SIG-M5 treated with dmso at 0.1 percent for 504 hours (cell line): Measurements from ENCODE around the gene PCDHB1.

Source experiments
- DNase-seq: peaks from one replicate; lab custom pipeline; 2025; ENCODE audit not compliant: unreplicated experiment; lab: John Stamatoyannopoulos, UW

PCDHB1 gene

GRCh38 chr5:141050622-141051520 is at the start of gene PCDHB1:
PCDHB1 (plus strand) TSS chr5:141051374; CDS start chr5:141051471, 97 bp downstream.
- no peak for DNase-seq

DNA sequence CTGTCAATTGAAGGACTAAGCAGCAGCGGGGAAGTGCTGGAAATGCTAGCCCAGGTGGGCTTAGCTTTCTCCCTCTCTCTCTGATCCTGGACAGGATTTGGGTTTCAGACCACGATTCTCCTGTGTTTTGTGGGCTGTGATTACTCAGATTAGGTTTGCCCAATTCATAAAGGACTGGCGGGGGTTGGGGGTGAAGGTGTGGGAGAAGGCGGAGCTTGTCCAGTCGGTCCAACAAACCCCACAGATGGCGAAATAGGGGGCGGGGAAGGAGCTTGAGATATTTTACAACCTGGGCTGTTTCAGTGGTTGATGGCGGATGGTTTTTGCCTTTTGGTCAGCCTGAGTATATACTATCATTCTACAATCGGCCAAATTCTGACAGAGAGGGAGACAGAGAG is 49.7 kb upstream of the PCDHB1 start:
- no peak for DNase-seq

- DNase-seq, result no peak
Measured at GRCh38 chr5:141001844-141002604, 49.1 kb upstream of the PCDHB1 start.

DNA sequence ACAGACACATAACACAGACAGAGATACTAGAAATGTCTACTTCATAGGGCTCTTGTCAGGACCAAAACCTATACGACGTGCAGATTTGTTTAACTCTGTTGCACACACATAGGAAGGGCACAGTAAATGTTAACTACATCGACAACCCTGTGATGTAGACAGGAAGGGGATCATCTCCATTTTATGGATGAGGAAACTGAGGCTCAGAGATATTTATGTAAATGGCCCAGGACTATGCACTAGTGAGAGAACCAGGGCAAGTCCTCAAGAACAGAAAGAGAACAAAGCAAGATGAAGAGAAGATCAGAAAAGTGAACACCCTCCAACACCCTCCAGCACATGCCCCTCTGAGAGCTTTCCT is 48.6 kb upstream of the PCDHB1 start:
- no peak for DNase-seq

GRCh38 chr5:141003031-141003430 is 48.1 kb upstream of the PCDHB1 start:
- no peak for DNase-seq

DNA sequence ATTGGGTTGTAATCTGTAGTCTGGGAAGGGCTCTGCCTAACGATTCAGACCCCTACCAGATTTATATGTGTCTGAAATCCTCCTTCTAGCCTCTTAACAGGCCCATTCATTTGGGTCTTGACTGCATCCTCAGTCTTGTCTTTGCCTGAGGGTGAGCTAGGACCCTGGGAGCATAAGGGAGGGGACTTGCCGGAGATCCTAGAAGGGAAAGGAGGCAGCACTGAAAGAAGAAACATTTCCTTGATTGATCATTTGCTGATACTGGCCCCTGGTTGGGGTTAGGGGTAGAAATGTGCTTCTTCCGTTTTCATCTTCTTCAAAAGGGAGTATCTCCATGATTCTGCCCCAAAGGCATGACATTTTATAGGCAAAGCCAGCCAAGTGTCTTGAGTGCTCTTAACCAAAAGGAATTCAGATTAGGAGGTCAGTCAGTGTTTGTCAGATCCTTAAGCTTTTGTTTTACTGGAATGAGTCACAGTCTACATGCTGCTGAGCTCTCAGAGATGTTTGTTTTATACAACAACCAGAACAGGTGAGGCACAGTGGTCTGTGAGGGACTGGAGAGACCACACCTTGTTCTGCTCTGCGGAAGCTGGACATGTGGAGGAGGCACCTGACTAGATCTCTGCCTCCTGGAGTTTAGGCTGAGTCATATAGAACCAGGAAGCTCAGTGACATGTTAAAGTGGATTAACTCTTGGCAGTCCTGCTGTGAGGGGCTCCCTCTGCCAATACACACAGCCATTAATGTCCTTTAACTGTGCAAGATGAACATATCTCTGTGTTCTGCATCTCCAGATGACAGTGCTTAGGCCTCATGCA is 47.2 kb upstream of the PCDHB1 start:
- DNase-seq, result peak; percentile 50

- no peak for DNase-seq
Measured at GRCh38 chr5:141007791-141008190, 43.4 kb upstream of the PCDHB1 start.

DNA sequence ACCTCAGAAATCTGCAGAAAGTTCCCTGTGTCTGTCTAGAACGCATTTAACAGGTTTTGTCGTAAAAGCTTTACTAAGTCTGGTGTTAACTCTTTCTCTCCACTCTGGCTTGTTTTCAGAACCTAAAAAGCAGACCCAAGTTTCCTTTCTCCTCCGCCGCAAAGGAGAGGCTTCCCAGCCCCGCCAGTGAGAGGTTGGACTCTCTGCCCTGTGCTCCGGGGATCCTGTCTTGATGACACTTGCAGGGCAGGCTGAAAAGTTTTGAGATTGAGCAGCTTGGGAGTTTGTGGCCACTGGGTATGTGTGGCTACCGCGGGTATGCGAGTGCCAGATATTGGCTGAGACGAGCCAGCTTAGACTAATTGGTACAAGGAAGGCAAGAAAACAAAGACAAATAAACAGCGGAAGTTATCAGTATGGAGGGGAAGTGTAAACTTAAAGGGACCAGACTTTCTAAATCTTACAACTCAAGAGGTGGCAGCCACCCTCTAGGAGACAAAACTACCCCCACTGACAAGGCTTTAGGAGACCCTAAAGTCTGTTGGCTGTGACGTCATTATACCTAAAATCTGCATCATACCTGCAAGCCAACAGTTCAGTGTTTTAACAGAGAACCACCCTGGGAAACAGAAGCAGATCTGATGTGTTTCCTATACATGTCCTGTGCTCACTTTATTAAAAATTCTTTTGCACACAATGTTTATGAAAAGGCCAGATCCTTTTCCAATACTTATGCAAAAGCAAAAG is 41.0 kb upstream of the PCDHB1 start:
- DNase-seq, result no peak

GRCh38 chr5:141017943-141018342 is 33.2 kb upstream of the PCDHB1 start:
- DNase-seq, result no peak

DNA sequence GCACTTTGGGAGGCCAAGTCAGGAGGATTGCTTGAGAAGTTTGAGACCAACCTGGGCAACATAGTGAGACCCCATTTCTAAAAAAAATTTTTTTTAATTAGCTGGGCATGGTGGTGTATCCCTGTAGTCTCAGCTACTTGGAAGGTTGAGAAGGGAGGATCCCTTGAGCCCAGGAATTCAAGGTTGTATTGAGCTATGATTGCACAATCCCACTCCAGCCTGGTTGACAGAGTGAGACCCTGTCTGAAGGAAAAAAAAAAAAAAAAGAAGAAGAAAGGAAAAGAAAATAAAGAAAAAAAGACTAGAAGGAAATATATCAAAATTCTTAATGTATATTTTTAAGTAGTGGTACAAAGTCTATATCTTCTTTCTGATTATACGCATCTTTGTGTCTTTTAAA is 28.8 kb upstream of the PCDHB1 start:
- no peak for DNase-seq

DNA sequence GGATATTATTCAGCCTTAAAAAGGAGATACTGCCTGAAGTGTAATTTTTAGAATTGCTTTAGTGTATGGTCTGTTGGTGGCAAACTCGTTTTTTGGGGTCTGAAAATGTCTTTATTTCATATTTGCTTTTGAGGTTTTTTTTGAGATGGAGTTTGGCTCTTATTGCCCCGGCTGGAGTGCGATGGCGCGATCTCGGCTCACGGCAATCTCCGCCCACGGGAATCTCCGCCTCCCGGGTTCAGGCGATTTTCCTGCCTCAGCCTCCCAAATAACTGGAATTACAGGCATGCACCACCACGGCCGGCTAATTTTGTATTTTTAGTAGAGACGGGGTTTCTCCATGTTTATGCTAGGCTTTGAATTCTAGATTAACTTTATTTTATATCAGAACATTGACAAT is 20.2 kb upstream of the PCDHB1 start:
- no peak for DNase-seq

- no peak for DNase-seq
Measured at GRCh38 chr5:141032626-141033025, 18.5 kb upstream of the PCDHB1 start.

DNA sequence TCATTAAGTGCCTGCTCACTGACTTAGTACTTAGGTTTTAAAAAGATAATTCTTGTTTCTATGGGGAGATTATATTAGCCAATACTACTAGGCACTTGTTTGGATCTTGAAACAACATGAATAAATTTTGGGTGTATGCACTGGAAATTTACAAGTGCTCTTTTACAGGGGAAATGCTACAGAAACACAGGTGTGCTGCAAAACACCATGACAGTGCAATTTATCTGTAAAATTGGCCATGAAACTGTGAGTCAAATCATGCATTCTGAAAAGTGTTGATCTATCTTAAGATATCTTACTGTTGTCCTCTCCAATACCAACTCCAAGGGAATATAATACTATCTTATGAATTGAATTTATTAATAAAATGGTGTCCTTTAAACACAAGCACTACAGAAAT is 12.1 kb upstream of the PCDHB1 start:
- no peak for DNase-seq

DNA sequence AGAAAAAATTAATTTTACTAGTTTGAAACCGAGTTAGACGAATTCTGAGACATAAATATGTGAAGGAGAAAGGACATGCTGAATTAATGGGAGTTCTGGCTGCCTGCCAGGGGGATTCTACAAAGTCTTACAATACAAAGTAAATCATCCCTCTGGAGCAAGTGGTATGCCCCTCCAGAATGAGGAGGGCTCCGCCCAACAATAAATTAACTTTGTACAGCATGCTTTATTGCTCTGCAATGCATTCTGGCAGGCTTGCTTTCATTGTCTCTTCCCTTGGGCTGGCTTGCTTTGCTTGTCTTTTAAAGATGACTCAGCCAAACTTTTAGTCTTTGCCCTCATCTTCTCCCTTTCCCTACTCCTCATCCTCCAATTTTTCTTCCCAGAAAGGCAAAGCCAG is 11.7 kb upstream of the PCDHB1 start:
- no peak for DNase-seq

- peak; percentile 9 for DNase-seq
Measured at GRCh38 chr5:141040093-141040770, 10.9 kb upstream of the PCDHB1 start.

DNA sequence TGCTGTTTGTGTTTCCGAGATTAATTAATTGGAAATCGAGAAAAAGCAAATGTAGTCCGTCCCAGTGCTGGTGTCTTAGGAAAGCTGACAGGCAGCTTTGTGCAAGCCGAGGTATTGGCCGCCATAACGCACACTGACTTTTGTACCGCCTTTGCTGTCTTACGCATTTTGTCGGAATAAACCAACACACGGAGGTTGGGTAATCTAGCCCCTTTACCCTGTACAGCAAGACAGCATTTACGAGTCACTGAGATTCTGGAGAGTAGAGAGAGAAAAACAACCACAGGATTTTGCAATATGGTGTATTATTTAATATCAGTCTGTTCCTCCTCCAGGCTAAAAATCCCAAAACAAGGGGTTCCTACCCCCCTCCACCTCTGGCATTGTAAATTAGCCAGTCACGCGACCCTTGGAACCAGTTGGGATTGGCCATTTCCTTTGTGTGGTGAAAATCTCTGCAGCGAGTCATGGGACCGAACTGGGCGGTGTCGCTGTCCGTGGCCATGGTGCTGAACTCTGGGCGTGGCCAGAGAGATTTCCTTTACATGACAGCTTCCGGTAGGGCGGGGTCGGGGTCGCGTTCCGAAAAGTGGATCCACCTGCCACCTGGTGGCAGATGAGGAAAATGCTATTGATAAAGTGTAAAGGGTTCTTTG is 10.3 kb upstream of the PCDHB1 start:
- DNase-seq, result peak; percentile 66

- no peak for DNase-seq
Measured at GRCh38 chr5:141041427-141041785, 9.8 kb upstream of the PCDHB1 start.

- DNase-seq, result no peak
Measured at GRCh38 chr5:141042555-141042954, 8.6 kb upstream of the PCDHB1 start.

- DNase-seq, result no peak
Measured at GRCh38 chr5:141051521-141051866, 320 bp downstream of the PCDHB1 start.

DNA sequence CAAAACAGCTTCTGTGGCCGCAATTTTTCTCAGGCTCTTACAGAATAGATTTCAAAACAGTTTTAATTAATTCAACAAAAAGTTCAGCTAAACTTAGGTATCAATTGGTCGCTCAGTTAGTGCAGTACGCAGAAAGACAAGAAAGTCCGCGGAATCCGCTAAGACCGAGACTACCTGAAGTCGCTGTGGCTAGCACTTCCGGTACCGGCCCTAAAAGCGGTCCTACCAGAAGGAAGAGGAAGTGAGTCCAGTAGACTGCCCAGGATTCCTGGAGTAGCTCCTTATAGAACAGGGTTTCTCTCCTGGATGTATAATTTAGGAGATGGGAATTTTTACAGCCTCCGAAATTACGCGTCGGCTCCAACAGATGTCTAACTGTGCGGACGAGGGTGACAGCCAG is 26.7 kb downstream of the PCDHB1 start:
- DNase-seq, result no peak
